EL (cell line): ENCODE data around the gene TNIP1.

Source experiments
- DNase-seq: peaks from one replicate; pipeline ENCODE4 v3.0.0-alpha.2; 2016

Gene TNIP1

GRCh38 chr5:151062405-151063141 is 18.3 kb downstream of the TNIP1 start:
- DNase-seq, result no peak

- DNase-seq, result no peak
These were observed 20.1 kb downstream of the TNIP1 start for GRCh38 chr5:151060742-151061141.

- no peak for DNase-seq
These were observed 21.8 kb downstream of the TNIP1 start for GRCh38 chr5:151058891-151059489.

GRCh38 chr5:151058301-151058700 is 22.5 kb downstream of the TNIP1 start:
- no peak for DNase-seq

- DNase-seq, result no peak
These were observed 24.2 kb downstream of the TNIP1 start for GRCh38 chr5:151056379-151057325.

GRCh38 chr5:151055336-151055735 is 25.5 kb downstream of the TNIP1 start:
- no peak for DNase-seq

- no peak for DNase-seq
These were observed 26.1 kb downstream of the TNIP1 start for GRCh38 chr5:151054709-151055108.

GRCh38 chr5:151053796-151054462 is 26.9 kb downstream of the TNIP1 start:
- DNase-seq, result no peak

- no peak for DNase-seq
These were observed 28.0 kb downstream of the TNIP1 start for GRCh38 chr5:151052836-151053235.

- DNase-seq, result no peak
These were observed 28.8 kb downstream of the TNIP1 start for GRCh38 chr5:151051931-151052608.

- DNase-seq, result peak; percentile 77
These were observed 29.5 kb downstream of the TNIP1 start for GRCh38 chr5:151051066-151051930.

GRCh38 chr5:151048526-151048925 is 32.3 kb downstream of the TNIP1 start:
- no peak for DNase-seq

- no peak for DNase-seq
These were observed 32.9 kb downstream of the TNIP1 start for GRCh38 chr5:151047814-151048425.

GRCh38 chr5:151042453-151043093 is 38.3 kb downstream of the TNIP1 start:
- no peak for DNase-seq

- no peak for DNase-seq
These were observed 39.1 kb downstream of the TNIP1 start for GRCh38 chr5:151041577-151042268.

GRCh38 chr5:151040211-151040747 is 40.6 kb downstream of the TNIP1 start:
- no peak for DNase-seq

- DNase-seq, result no peak
These were observed 41.2 kb downstream of the TNIP1 start for GRCh38 chr5:151039665-151040064.

GRCh38 chr5:151038801-151039238 is 42.0 kb downstream of the TNIP1 start:
- DNase-seq, result peak; percentile 57

- DNase-seq, result no peak
These were observed 42.5 kb downstream of the TNIP1 start for GRCh38 chr5:151038412-151038745.
